Measurements from ENCODE around the gene SPSB3. TPM values are rescaled to one million over a fixed set of nuclear protein-coding genes. Genes with fewer than 3 reads are reported as not detected.

The SPSB3 gene
- total and polyA plus RNA-seq, 2 of the 13 experiments (the other 11 are each of a cell fraction or from before 2014, with no cell fraction given) = 13.2 to 21.9 TPM

- peak in 1 of 2 experiments; percentile 58; a peak in 1 of 4 replicates for TF ChIP-seq HMGXB4 (CRISPR knock-in tag; IDR thresholded peaks at IDR 0.05; ENCODE audit: borderline replicate concordance in 1 of 2, low read depth in 1 of 2)
- TF ChIP-seq DMAP1 (CRISPR knock-in tag; IDR thresholded peaks at IDR 0.05) = peak; percentile 56; the same call in 1 of the 2 replicates
- peak; percentile 88 for TF ChIP-seq SP4 (CRISPR knock-in tag; IDR thresholded peaks at IDR 0.05)
- peak; percentile 85 for TF ChIP-seq ELF1 (CRISPR knock-in tag; IDR thresholded peaks at IDR 0.05)
- 0 out of 2 replicates have a peak, but pooled peaks have one; percentile 5 for TF ChIP-seq FOXO1 (CRISPR knock-in tag; IDR thresholded peaks at IDR 0.05)
- TF ChIP-seq HDAC2 (CRISPR knock-in tag; IDR thresholded peaks at IDR 0.05) = 0 out of 2 replicates have a peak, but pooled peaks have one; percentile 39
- TF ChIP-seq, protein P1, sequence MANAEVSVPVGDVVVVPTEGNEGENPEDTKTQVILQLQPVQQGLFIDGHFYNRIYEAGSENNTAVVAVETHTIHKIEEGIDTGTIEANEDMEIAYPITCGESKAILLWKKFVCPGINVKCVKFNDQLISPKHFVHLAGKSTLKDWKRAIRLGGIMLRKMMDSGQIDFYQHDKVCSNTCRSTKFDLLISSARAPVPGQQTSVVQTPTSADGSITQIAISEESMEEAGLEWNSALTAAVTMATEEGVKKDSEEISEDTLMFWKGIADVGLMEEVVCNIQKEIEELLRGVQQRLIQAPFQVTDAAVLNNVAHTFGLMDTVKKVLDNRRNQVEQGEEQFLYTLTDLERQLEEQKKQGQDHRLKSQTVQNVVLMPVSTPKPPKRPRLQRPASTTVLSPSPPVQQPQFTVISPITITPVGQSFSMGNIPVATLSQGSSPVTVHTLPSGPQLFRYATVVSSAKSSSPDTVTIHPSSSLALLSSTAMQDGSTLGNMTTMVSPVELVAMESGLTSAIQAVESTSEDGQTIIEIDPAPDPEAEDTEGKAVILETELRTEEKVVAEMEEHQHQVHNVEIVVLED (CRISPR knock-in tag; IDR thresholded peaks at IDR 0.05; ENCODE audit: borderline replicate concordance) = peak; percentile 83
- TF ChIP-seq SCMH1 (CRISPR knock-in tag; IDR thresholded peaks at IDR 0.05; ENCODE audit: borderline replicate concordance) = no peak
- peak; percentile 14; the same call in 1 of the 2 replicates for TF ChIP-seq MEIS2 (CRISPR knock-in tag; IDR thresholded peaks at IDR 0.05)
- peak; percentile 59; the same call in 1 of the 2 replicates for TF ChIP-seq CBX5 (CRISPR knock-in tag; IDR thresholded peaks at IDR 0.05; ENCODE audit: borderline replicate concordance)
Measured at GRCh38 chr16:1782408-1783264, at the start of gene SPSB3, which contains the start of gene NUBP2 (continued).

Measured in HepG2 (cell line).